PFSK-1 (cell line): ENCODE data around the gene TMEM125.

ENCODE experiments used
- FOXP2 ChIP-seq: optimal IDR thresholded peaks from 2 replicates; pipeline ENCODE3; 2011; ENCODE audit warnings: borderline replicate concordance, control low read depth, inconsistent platforms; ENCODE audit not compliant: insufficient read depth; ENCODE audit errors: extremely low read length, extremely low read depth
- POLR2AphosphoS5 ChIP-seq: IDR thresholded peaks from 2 replicates; pipeline ENCODE4 v1.6.1; 2012; ENCODE audit warnings: low read depth, mild to moderate bottlenecking, control low read depth, low read length, moderate library complexity
- SIN3A ChIP-seq: IDR thresholded peaks from 2 replicates; pipeline ENCODE4 v1.6.1; 2012; ENCODE audit warnings: mild to moderate bottlenecking, low read length, moderate library complexity, borderline replicate concordance; ENCODE audit not compliant: insufficient read depth
- TAF1 ChIP-seq: IDR thresholded peaks from 2 replicates; pipeline ENCODE4 v1.6.1; 2012; ENCODE audit warnings: low read length, control low read depth, borderline replicate concordance; ENCODE audit not compliant: insufficient read depth
- TF ChIP-seq, protein P1 (sequence below), 2 experiments: IDR thresholded peaks; 2 replicates each; pipeline versions ENCODE4 v1.6.1 to v1.8.0; 2011 to 2012; ENCODE audit warnings: low read depth in 2 of 2, low read length in 2 of 2, control low read depth in 1 of 2, inconsistent platforms in 1 of 2, mild to moderate bottlenecking in 1 of 2, moderate library complexity in 1 of 2; ENCODE audit not compliant: insufficient read depth in 1 of 2

GRCh38 chr1:43270421-43271095 is 775 bp downstream of the TMEM125 start:
- TF ChIP-seq POLR2AphosphoS5 (no peak), TAF1 (no peak), SIN3A (no peak), FOXP2 (no peak)
- TF ChIP-seq, protein P1, sequence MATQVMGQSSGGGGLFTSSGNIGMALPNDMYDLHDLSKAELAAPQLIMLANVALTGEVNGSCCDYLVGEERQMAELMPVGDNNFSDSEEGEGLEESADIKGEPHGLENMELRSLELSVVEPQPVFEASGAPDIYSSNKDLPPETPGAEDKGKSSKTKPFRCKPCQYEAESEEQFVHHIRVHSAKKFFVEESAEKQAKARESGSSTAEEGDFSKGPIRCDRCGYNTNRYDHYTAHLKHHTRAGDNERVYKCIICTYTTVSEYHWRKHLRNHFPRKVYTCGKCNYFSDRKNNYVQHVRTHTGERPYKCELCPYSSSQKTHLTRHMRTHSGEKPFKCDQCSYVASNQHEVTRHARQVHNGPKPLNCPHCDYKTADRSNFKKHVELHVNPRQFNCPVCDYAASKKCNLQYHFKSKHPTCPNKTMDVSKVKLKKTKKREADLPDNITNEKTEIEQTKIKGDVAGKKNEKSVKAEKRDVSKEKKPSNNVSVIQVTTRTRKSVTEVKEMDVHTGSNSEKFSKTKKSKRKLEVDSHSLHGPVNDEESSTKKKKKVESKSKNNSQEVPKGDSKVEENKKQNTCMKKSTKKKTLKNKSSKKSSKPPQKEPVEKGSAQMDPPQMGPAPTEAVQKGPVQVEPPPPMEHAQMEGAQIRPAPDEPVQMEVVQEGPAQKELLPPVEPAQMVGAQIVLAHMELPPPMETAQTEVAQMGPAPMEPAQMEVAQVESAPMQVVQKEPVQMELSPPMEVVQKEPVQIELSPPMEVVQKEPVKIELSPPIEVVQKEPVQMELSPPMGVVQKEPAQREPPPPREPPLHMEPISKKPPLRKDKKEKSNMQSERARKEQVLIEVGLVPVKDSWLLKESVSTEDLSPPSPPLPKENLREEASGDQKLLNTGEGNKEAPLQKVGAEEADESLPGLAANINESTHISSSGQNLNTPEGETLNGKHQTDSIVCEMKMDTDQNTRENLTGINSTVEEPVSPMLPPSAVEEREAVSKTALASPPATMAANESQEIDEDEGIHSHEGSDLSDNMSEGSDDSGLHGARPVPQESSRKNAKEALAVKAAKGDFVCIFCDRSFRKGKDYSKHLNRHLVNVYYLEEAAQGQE (IDR thresholded peaks at IDR 0.05; ENCODE audit: insufficient read depth in 1 of 2, low read depth in 2 of 2, low read length in 2 of 2), result no peak
